GM18951 (cell line): Measurements from ENCODE around the gene FHIT.
"Not testable (repeated sequence)": the region's sequence is repeated elsewhere in the genome, so short reads cannot be mapped to it uniquely, and the experiment has no call there.

Experiments used
- POLR2A ChIP-seq: IDR thresholded peaks from 4 replicates; pipeline ENCODE4 v1.6.1; 2011; ENCODE audit warnings: mild to moderate bottlenecking; ENCODE audit not compliant: insufficient read length, insufficient read depth; ENCODE audit errors: extremely low read depth
- in situ Hi-C: fragments of 300-500 bp; cut with MboI; formaldehyde crosslinking; loops from one replicate; pipeline ENCODE4 v1.12.0; 2022; ENCODE audit warnings: low sequenced_read_pairs, mixed read lengths, inconsistent platforms; ENCODE audit not compliant: unreplicated experiment

Gene FHIT

DNA sequence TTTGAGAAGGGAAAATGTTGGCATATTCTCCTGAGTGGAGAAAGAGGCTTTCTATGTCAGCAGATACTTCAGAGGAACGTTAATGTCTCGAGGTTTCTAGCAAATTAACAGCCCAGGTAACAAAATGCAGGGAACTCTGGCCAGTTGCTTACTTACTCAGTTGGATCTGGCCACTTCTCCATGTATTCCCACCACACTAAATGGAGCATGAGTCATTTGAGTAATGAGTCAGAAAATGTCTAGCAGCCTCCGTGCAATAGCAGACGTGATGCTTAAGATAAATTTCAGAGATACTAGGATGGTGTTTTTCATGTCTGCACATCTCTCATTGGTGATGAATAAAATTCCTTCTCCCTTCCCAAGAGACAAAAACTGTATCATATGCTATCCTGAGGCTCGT lies 671.5 kb downstream of the FHIT start:
- in situ Hi-C loops = no loop called here
- TF ChIP-seq POLR2A = no peak

DNA sequence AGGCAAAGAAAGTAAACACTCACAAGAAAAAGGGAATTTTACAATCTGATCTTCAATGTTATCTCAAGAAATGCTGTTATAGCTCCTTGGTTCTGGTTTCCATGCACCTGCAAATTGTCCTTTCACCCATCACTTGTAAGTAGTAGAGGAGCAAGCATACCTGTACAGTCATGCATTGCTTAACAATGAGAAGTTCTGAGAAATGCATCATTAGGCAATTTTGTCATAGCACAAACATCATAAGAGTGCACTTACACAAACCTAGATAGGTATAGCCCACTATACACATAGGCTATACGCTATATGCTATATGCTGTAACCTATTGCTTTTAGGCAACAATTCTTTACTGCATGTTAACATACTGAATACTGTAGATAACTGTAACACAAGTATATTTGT lies 672.3 kb downstream of the FHIT start:
- no peak for TF ChIP-seq POLR2A
- in situ Hi-C loops = no loop called here

DNA sequence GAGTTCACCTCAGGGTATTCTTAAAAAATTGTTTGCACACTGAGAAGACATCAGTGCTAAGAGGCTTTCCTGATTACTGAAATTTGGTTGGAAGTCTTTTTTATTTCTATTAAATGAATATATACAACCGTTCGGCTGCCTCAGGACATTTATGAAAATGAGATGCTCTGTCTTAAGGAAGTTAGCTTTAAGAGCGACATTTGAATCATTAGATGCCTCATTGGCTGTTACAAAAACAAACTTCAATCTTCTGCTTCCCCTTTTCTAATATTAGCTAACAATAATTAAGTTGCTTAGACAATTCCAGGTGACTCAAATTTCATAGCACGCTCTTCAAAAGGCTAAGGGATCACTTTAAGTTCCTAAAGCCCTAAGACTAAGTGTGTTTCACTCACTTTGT lies 673.7 kb downstream of the FHIT start:
- in situ Hi-C loops = no loop called here
- no peak for TF ChIP-seq POLR2A

DNA sequence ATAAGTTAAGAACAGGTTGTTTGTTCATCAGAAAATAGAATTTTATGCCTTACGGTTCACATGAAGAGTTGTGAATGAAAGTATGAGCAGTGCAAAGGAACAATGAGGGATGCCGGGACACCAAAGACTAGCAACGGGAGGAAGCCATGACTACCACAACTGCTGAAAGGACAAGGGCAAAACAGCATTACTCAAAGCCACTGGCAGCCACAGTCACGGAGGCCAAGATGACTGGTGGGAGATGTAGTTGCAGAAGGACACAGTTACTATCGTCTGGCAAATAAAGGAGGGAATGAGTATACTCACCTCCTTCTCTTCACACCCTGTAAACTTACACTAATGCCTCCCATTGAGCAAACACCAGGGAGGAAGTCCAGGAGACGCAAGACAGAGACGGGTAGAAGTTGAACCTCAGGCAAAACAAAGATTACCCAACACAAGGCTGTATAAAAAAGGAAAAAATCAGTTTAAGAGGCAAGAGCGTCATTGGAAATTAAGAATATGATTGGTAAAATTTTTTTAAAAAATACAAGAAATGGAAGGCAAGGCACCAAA lies 675.5 kb downstream of the FHIT start:
- no peak for TF ChIP-seq POLR2A
- in situ Hi-C loops = no loop called here

DNA sequence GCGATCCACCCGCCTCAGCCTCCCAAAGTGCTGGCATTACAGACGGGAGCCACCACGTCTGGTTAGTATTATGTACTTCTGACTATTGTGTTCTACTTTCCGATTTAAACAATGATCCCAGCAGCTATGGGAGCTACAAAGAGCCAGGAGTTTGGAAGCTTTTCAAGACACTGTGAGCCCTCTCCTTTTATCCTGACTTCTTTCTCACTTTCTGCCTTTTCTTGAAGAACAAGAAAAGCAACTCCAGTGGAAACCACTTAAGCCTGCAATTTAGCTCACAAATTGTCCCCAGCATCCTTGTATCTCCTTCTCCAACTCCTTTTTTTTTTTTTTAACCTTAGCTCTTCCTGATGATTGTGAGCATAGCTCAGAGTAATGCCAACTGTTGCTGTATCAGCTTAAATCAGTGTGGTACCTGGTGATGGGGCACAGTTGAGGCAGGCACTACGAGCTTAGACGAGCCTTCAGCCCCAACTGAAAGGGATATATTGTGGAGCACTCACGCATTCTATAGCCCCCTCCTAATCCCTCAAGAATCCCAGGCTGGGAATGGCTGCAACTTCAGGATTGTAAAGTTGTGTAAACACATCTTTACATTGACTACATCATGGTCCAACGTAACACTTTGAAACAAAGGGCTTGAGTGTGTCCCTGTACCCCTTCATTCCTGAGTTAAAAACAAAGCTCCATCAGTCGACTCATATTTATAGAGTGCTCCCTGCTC lies 677.0 kb downstream of the FHIT start:
- no peak for TF ChIP-seq POLR2A
- in situ Hi-C loops = no loop called here

DNA sequence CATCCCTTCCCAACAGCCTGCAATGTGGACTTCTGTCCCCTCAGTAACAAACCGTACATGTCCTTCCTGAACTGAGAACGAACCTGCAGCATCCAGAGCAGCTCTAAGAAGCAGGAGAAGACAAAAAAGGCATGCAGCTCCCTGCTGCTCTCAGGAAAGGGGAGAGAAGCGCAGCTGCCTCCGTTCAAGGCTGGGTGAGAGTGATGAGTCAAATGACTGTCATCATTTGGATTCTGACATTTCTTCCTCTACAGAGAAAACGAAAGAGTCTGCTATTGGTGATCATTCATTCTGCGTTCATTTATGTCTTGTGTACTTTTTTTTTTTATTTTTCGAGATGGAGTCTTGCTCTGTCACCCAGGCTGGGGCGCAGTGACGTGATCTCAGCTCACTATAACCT lies 677.8 kb downstream of the FHIT start:
- in situ Hi-C loops = no loop called here

DNA sequence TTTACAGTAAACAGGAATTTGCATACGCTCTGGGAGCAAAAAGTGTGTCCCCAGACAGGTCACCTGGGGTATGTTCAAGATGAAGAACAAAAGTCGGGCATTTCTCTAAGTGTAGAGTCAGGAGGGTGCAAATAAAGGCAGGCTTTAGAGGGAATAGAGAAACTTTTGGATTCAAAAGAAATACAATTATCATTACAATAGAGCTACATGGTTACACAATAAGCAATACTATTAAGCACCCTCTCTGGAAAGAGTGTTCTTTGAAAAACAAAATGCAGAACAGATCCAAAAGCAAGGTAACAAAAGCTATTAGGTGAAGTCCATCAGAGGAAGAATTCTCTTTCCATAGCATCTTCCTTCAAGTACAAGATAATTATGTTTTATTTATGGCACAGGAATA lies 679.7 kb downstream of the FHIT start:
- no peak for TF ChIP-seq POLR2A
- in situ Hi-C loops = no loop called here

More for the DNA sequence above, 677.8 kb downstream of the FHIT start:
- TF ChIP-seq POLR2A = no peak

DNA sequence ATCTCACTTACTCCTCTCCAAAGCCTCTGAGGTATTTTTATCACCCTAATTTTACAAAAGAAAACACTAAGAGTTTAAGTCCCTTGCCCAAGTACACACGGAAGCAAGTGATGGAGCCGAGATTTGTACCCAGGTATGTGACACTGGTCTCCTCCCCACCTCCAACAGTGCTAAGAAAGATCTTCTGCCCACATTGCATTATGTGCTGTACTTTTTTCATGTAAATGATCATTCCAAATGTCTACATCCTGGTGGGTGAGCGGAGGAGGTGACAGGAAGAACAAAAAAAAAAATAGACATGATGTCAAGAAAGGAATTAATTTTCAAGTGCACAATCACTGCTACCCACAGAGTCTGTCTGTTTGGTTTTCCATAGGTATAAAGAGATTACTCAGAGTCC lies 694.1 kb downstream of the FHIT start:
- TF ChIP-seq POLR2A = no peak
- in situ Hi-C loops = no loop called here

DNA sequence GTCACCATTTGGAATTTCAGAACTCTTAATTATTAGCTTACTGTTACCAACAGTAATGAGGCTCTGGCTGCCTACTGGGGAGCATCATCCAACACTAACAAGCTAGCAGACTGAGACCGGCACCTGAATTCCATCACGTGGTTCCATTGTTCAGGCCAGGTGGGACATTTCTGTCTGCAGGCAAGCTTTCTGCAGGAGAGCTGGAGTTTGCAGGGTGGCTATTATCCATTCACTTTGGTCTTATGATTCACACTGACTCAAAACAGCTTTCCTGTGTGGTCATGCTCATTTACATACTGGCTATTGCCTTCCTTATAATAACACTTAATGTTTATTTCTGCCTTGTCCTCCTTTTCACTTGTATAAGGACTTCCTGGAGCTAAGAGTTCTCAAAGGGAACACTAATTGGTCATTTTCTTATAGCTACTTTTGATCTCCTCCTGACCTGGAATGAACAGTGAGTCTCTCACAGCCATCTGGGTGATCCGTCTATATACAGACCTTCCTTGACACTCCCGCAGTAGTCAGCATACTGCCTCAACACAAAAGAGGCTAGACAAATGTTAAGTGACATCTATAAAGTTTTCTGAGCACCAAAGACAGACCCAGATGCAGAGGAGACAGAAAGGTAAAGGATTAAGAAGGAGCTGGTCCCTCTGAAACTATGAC lies 695.4 kb downstream of the FHIT start:
- no peak for TF ChIP-seq POLR2A
- in situ Hi-C loops = no loop called here

DNA sequence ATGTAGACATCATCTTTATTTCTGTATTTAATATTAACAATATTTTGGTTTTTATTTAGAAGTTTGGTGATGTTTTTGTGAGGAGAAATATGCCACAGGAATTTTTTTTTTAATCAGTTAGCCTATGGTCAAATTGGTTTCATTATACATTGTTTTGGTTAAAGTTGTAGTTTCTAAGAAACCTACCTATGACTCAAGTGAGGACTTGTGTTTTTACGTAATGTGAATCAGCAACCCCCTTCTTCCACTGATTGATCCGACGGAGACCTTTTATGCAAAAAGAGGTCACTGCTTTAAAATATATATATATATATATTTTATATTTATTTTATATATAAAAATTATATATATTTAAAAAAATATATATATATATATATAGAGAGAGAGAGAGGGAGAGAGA lies 698.1 kb downstream of the FHIT start:
- in situ Hi-C loops = no loop called here
- TF ChIP-seq POLR2A = no peak

DNA sequence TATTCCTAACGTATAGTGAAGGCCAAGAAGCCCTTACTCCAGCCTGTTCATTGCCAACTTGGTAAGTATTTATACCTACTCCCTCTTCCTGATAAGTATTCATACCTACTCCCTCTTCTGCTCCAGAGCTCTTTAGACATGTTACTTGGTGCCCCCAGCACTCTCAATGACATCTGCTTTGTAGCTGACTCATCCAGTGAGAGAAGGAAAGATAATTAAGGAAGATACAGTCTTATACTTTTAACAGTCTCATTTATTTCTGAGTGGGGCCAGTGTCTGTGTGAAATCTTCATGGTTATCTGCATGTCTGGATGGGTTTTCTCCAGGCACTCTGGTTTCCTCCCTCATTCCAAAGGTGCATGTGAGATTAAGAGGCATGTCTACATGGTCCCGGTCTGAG lies 698.7 kb downstream of the FHIT start:
- TF ChIP-seq POLR2A = no peak
- in situ Hi-C loops = no loop called here

DNA sequence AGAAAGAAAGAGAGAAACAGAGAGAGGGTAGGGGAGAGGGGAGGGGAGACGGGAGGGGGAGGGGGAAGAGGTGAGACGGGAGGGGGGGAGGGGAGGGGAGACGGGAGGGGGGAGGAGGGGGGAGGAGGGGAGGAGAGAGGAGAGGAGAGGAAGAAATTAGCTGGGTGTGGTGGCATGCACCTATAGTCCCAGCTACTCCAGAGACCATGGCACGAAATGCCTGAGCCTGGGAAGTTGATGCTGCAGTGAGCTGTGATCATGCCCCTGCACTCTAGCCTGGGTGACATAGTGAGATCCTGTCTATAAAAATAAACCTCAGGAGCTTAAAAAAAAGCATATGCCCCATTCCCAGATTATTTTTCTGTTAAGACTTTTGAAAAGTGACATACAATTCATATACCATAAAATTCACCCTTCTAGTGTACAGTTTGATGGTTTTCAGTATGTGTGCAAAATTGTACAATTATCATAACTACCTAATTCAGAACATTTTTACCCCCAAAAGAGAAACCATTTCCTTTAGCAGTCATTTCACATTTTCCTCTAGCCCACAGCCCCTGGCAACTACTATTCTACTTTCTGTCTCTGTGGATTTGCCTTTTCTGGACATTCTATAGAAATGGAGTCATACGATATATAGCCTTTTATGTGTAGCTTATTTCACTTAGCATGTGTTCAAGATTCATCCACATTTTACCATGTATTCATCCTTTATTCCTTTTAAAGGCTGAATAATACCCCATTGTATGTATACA lies 699.6 kb downstream of the FHIT start:
- in situ Hi-C loops = no loop called here
- no peak for TF ChIP-seq POLR2A

DNA sequence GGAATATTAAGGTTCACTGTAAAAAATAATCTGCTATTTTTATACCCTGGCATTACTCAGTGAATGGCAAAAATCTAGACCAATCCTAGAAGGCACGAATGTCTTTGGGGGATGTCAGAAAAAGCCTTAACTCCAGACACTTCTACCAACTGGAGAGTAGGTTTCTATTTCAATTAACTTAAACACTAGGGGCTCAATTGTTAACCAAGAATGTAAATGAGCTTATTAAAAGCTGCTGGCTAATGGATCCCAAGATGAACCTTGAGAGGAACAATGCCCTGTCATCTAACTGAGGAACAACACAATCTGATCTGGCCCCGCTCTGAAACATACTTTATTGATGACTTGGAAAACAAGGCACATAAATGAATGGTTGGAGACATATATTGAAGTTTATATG lies 701.4 kb downstream of the FHIT start:
- no peak for TF ChIP-seq POLR2A
- in situ Hi-C loops = no loop called here

DNA sequence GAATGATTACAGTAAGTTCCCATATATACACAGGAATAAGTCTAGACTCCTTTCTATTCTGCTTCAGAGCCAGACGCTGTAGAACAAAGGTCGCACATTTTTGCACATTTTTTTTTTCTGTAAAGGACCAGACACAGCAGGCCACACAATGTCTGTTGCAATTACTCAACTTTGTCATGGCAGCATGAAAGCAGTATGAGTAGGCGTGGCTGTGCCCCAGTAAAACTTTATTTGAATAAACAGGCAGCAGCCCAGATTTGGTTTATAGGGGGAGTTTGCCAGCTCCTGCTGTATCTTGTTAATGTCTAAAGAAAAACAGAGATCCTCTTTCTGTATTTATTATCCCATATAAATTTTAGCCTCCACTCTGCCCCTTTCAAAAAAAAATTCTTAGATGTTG lies 708.3 kb downstream of the FHIT start:
- no peak for TF ChIP-seq POLR2A
- in situ Hi-C loops = no loop called here

DNA sequence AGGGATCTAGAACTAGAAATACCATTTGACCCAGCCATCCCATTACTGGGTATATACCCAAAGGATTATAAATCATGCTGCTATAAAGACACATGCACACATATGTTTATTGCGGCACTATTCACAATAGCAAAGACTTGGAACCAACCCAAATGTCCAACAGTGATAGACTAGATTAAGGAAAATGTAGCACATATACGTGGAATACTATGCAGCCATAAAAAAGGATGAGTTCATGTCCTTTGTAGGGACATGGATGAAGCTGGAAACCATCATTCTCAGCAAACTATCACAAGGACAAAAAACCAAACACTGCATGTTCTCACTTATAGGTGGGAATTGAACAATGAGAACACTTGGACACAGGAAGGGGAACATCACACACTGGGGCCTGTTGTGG lies 711.9 kb downstream of the FHIT start:
- in situ Hi-C loops = not testable (repeated sequence)
